Right atrium auricular region (tissue), 2 donors: ENCODE data around the gene TMEM186. TPM values are rescaled to one million over a fixed set of nuclear protein-coding genes. Genes with fewer than 3 reads are reported as not detected.
"Not testable (repeated sequence)": the region's sequence is repeated elsewhere in the genome, so short reads cannot be mapped to it uniquely, and the experiment has no call there.

ENCODE experiments used
- DNase-seq: peaks from one replicate; pipeline ENCODE4 v3.0.0-alpha.2; 2019; ENCODE audit warnings: low spot score
- H3K27ac ChIP-seq, 2 donors: fragments of 200-600 bp; sonication (generic); 1 replicate in 1 of 2; 2 replicates in 1 of 2; pipeline ENCODE4 v1.5.1; 2016 to 2019
- H3K27me3 ChIP-seq, 2 donors: fragments of 200-600 bp; sonication (generic); one replicate each; pipeline versions ENCODE4 v1.5.1 to v1.6.0; 2017 to 2019
- H3K36me3 ChIP-seq: fragments of 200-600 bp; sonication (generic); one replicate; pipeline ENCODE4 v1.5.1; 2016
- H3K4me1 ChIP-seq, 2 donors: fragments of 200-600 bp; sonication (generic); one replicate each; pipeline versions ENCODE4 v1.5.1 to v1.6.0; 2017 to 2019
- H3K4me3 ChIP-seq, 2 donors: fragments of 200-600 bp; sonication (generic); 1 replicate in 1 of 2; 2 replicates in 1 of 2; pipeline ENCODE4 v1.5.1; 2017 to 2019; ENCODE audit warnings: mild to moderate bottlenecking in 1 of 2, moderate library complexity in 1 of 2
- H3K9me3 ChIP-seq, 2 donors: fragments of 200-600 bp; sonication (generic); one replicate each; pipeline ENCODE4 v1.5.1; 2019
- CTCF ChIP-seq, 2 donors: fragments of 200-600 bp; sonication (generic); IDR thresholded peaks; one replicate each; pipeline ENCODE4 v1.5.1; 2019; ENCODE audit warnings: antibody characterized with exemption in 2 of 2
- total RNA-seq, 2 donors: library from RNA; depleted of rRNA; stranded (reverse); fragments of >200 nt; gene quantifications; one replicate each; pipeline ENCODE4 v1.1.0, GENCODE V29; 2016

Gene TMEM186
- total RNA-seq, 2 donors from 2014 or later, result 6.3 to 7.6 TPM

- Histone ChIP-seq H3K27ac (no peak overlapping the region), H3K9me3 (no peaks in the 10 kb centered on the region), H3K4me3 (no peak overlapping the region), H3K4me1 (peaks cover 0 to 31% of the 10 kb centered on the region in 2 donors), H3K27me3 (no peaks in the 10 kb centered on the region), H3K36me3 (no peaks in the 10 kb centered on the region)
- TF ChIP-seq CTCF (IDR thresholded peaks at IDR 0.05), result no peak
- no peak for DNase-seq
These were observed 1.6 kb downstream of the TMEM186 start for GRCh38 chr16:8795818-8796217.

GRCh38 chr16:8795091-8795490, 2.3 kb downstream of the TMEM186 start:
- Histone ChIP-seq H3K9me3 (no peaks in the 10 kb centered on the region), H3K27me3 (no peaks in the 10 kb centered on the region), H3K36me3 (no peaks in the 10 kb centered on the region), H3K4me1 (peaks cover 0 to 29% of the 10 kb centered on the region in 2 donors), H3K27ac (no peak overlapping the region), H3K4me3 (no peak overlapping the region)
- no peak for DNase-seq
- TF ChIP-seq CTCF (IDR thresholded peaks at IDR 0.05), result no peak

DNA sequence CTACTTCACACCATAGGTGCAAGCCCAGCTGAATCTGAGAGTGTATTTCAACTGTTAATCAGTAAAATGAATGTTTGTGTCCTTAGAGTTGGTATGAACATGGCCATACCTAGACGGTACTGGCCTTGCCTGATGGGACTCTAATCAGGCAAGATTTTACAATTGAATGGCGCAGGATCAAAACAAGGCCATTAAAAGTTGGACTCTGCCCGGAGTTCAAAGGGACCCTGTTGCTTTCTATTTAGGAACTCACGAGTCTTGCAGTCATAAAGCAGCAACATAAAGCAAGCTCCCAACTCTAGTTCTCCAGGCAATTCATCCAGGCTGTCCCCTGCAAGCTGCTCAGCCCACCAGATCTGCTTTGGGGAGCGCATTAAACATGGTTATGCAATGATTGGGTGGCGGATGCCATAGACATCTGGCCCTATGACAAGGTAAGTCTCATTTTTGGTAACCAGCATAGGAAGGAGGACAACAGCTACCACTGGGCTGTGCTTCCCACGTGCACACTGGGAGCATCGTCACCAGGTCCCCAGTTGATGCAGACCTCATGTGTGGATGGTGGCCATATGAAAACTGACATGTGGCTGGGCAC, 8.8 kb downstream of the TMEM186 start:
- no peak for TF ChIP-seq CTCF (IDR thresholded peaks at IDR 0.05)
- no peaks in the 10 kb centered on the region for H3K27me3 ChIP-seq
- H3K27ac ChIP-seq, result no peak overlapping the region
- H3K4me1 ChIP-seq, result no peaks in the 10 kb centered on the region
- H3K4me3 ChIP-seq, result no peak overlapping the region
- H3K36me3 ChIP-seq, result no peaks in the 10 kb centered on the region
- DNase-seq, result no peak
- H3K9me3 ChIP-seq, result no peaks in the 10 kb centered on the region

DNA sequence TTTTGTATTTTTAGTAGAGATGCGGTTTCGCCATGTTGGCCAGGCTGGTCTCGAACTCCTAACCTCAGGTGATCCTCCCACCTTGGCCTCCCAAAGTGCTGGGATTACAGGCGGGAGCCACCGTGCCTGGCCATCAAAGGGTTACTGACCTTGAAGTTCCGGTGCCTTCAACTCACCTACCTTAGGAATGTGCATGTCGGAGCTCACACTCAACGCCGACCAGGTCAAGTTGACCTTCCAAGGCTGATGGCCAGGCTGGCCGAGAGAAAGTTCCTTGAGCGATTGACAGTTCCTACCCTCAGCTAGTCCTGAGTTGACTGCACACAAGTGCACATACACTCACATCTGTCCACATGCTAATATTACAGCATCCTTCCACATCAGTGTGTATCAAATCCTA, 11.1 kb downstream of the TMEM186 start:
- not testable (repeated sequence) for H3K9me3 ChIP-seq, H3K36me3 ChIP-seq, H3K4me3 ChIP-seq, H3K4me1 ChIP-seq, H3K27ac ChIP-seq, H3K27me3 ChIP-seq, DNase-seq

DNA sequence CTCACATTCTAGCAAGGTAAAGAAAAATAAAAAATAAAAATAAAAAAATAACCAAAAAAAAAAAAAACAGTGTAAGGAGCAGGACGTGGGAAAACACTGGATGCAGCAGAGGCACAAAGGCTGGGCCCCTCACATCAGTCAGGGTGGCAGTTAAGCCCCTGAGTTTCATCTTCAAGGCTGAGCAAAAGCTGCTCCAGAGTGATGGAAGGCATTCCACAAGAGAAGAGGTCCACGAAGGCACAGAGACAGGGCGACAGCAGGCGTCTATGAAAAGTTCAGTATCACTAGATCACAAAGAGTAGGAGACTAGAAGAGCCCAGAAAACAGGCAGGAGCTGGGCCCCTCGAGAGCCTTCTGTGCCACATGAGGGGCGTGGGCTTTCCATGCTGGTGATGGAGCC, 12.0 kb downstream of the TMEM186 start:
- H3K4me3 ChIP-seq, result no peak overlapping the region
- H3K4me1 ChIP-seq, result no peaks in the 10 kb centered on the region
- H3K27me3 ChIP-seq, result no peaks in the 10 kb centered on the region
- no peak for DNase-seq
- no peak overlapping the region for H3K27ac ChIP-seq
- TF ChIP-seq CTCF (IDR thresholded peaks at IDR 0.05), result no peak
- H3K36me3 ChIP-seq, result no peaks in the 10 kb centered on the region
- H3K9me3 ChIP-seq, result no peaks in the 10 kb centered on the region

DNA sequence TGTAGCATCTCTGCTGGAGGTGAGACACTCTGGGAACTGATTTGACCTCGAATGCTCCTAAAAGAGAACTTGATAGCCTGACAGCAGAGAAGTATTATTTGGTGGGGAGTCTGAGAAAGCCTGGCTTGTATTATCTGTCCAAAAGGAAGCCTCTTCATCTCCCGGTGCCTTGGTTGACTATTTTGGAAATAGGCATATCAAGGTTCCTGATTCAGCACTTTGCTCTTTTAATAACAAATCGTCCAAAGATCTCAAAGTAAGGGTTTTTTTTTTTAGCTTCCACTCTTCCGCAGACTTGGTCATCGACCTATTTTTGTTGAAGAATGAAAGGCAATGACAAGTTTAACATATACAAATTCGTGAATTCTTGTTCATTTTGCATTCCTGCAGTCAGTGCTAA, 14.8 kb downstream of the TMEM186 start:
- Histone ChIP-seq H3K36me3 (no peaks in the 10 kb centered on the region), H3K27ac (no peak overlapping the region), H3K4me3 (no peak overlapping the region), H3K9me3 (no peaks in the 10 kb centered on the region), H3K4me1 (no peaks in the 10 kb centered on the region), H3K27me3 (no peaks in the 10 kb centered on the region)
- DNase-seq, result no peak
- TF ChIP-seq CTCF (IDR thresholded peaks at IDR 0.05), result no peak
